HG03469 (cell line): ENCODE measurements around the gene SUGP2.
"Not testable (repeated sequence)": the region's sequence is repeated elsewhere in the genome, so short reads cannot be mapped to it uniquely, and the experiment has no call there.

ENCODE experiments used
- ATAC-seq: cut with Tn5 transposase; IDR thresholded peaks from one replicate; pipeline ENCODE4 v1.9.1; 2021; ENCODE audit warnings: mild to moderate bottlenecking, moderate library complexity, moderate number of reproducible peaks; ENCODE audit not compliant: unreplicated experiment

Gene SUGP2

GRCh38 chr19:18961767-18962620, 71.3 kb downstream of the SUGP2 start:
- no peak for ATAC-seq

GRCh38 chr19:18960370-18960769, 72.9 kb downstream of the SUGP2 start:
- ATAC-seq, result no peak

DNA sequence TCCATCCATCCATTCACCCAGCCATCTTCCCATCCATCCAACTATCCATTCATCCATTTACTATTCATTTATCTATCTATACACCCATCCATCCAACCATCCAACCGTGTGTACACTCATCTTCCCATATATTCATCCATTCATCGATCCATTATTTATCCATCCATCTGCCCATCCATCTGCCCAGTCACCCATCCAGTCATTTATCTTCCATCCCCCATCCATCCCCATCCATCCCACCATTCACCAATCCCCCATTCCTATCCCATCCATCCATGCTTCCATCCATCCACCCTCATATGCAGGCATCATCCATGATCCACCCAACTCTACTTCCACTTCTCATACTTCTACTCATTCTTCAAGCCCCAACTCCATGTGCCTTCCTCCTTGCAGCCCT, 78.3 kb downstream of the SUGP2 start:
- ATAC-seq, result no peak

DNA sequence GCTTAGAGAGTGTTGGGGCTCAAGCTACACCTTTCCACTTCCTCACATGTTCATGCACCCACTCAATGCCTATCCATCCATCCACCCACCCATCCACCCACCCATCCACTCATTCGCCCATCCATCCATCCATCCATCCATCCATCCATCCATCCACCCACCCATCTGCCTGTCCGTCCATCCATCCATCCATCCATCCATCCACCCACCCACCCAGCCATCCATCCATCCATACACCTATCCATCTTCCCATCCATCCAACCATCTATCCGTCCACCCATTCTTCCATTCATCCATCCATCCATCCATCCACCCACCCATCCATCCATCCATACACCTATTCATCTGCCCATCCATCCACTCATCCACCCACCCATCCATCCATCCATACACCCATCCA, 79.2 kb downstream of the SUGP2 start:
- no peak for ATAC-seq

- ATAC-seq, result not testable (repeated sequence)
Observed at GRCh38 chr19:18952364-18953003, 80.8 kb downstream of the SUGP2 start.

- no peak for ATAC-seq
Observed at GRCh38 chr19:18951721-18952281, 81.5 kb downstream of the SUGP2 start.

DNA sequence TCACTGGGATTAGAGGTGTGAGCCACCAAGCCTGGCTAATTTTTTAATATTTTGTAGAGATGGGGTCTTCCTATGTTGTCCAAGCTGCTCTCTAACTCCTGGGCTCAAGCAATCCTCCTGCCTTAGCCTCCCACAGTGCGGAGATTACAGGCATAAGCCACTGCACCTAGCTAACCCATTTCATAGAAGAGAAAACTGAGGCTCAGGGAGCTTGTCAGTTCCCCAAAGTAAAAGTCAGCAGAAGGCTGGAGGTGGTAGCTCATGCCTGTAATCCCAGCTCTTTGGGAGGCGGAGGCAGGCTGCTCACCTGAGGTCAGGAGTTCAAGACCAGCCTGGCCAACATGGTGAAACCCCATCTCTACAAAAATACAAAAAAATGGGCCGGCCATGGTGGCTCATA, 83.5 kb downstream of the SUGP2 start:
- no peak for ATAC-seq

DNA sequence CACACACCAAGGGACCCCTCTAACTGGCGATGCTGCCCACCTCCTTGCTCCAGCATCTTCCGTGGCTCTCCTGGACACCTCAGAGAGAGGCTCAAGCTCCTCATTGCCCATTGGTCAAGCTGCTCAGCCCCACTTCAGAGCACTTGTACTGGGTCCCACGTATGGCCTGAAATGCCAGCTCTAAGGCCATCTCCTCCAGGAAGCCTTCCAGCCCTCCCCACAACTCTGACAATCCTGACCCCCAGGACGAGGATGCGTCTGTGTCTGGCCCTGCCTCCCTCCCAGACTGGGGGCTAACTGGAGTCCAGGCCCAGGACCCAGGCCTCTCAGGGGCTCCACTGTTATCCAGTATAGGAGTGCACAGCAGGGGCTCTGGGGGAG, 84.4 kb downstream of the SUGP2 start:
- no peak for ATAC-seq

DNA sequence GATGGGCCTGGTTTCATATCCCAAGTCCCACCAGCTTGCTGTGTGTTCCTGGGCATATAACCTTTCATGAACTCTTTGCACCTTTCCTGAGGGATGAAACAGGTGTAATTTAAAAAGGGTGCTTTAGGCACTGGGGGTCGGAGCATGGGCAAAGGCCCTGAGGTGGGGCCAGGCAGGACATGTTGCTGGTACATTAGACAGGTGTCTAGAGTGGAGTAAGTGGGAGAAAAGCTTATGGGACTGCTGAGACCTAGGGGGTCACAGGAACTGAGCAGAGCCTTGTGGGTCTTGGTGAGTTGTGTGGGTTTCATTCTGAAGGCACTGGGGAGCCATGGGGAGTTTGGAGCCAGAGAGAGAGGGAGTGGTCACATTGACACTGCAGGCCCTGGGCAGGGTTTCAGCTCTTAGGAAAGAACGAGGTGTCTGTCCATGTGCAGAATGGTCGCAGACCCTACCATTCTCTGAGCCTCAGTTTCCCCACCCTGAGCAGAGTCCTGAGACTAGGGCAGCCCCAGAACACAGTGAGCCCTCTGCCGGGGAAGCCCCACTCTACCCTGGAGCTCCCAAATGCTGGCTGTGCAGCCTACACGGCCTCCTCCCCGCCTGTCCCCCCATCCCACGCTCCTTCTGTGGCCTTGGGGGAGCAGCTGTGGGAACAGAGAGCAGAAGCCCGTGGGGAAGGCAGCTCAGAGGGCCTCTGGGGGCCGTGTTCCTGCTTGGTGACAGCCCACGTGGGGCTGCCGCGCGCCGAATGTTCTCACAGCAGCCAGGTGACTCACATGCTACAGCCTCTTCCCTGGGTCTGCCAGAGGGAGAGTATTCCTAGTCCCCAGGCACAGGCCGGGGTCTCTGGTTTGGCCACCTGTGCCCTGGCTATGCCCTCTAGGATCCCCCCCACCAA, 85.0 kb downstream of the SUGP2 start:
- no peak for ATAC-seq

DNA sequence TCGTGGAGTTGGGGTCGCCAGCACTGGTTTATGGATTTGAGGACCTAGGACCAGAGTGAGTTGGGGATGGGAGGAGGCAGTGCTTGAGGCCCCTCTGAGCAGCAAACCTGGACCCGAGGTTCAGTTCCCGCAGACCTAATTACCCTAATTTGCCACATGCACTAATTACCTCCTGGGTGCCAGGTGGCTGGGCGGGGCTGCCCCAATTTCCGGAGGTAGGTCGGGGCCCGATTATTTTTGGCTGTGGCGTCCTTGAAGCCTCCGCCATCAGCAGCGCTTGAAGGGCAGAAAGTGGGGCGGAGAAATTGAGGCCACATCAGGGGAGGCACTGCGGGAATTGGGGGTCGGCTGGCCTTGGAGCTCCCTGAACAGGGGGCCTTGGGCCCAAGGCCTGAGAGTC, 86.4 kb downstream of the SUGP2 start:
- ATAC-seq, result no peak

DNA sequence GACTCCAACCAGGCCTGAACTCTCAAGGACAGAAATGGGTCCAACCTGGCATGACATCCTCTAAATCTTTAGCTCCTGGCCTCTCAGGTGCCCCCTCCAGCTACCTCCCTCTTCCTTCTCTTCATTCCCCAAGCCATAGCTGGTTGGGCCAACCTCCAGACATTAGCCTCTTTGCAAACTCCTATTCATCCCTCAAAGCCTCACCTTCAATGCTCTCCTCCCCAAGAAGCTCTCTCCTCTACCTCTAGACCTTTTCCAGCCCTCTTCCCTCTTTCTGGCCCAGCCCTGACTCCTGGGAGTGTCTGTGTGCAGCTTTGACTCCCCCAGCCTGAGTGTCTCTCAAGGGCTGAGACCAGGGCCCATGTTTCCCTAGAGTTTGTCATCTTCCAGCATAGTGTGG, 87.0 kb downstream of the SUGP2 start:
- no peak for ATAC-seq

GRCh38 chr19:18945297-18945696, 88.0 kb downstream of the SUGP2 start:
- no peak for ATAC-seq

DNA sequence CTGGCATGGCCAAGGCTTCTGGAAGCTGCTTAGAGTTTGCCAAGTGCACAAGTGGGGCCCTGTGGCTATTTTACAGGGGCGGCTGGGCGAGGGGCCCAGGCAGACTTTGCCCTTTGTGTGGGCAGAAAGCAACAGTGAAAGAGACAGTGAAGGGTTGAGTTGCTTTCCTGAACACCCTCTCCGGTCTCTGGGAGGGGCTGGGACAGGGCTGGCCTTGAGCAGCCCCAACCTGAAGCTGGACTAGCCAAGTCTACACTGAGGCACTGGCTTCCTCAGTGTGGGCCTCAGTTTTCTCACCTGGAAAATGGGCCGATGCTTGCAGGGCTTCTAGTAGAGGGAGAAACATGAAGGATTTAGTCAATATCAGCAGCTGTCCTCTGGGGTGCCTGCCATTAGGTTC, 89.9 kb downstream of the SUGP2 start:
- ATAC-seq, result no peak

DNA sequence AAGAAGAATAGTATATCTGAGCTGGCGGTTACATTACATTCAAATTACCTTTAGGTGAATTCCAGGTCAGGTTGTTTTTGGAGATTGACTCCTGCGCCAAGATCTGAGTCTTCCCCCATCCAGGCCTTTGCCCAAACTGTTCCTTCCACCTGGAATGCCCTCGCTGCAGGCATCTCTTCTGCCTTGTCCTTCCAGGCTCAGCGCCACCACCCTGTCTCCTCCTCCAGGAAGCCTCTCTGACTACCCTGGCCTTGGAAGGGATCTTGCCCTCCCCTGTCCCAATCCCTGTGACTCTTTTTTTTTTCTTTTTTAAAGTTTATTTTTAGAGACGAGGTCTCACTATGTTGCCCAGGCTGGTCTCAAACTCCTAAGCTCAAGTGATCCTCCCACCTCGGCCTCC, 90.6 kb downstream of the SUGP2 start:
- no peak for ATAC-seq

DNA sequence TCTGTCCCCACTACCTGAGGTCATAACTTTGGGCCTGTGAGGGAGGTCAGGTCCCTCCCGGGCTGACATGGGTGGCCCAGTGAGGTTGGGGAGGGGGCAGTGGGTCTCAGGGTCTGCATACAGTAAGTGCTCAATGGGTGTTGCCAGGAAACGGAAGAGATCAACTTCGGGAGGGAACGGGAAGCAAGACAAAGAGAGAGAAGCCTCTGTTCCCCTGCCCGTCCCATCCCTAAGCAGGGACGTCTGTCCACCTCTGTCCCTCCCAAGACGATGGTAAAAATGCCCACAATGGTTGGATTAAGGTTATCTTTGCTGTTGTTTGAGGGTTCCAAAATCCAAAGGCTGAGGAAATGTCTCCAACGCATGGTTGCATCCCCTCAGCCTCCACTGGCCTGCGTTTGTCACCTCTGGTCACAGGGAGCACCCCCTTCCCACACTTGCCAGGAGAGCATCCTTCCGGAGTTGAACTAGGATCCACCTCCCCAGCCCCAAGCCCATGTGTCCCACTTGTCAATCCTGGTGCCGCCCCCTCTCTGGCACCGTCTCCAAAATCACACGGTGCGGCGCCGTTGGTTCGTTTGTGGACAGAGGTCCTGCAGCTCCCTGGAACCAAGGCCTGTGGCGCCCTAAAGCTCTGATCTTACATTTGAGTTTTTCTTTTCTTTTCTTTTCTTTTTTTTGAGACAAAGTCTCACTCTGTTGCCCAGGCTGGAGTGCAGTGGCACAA, 91.5 kb downstream of the SUGP2 start:
- ATAC-seq, result no peak
